NCI-H2029 (cell line): Measurements from ENCODE around the gene NDUFC2.
"Not testable (repeated sequence)": the region's sequence is repeated elsewhere in the genome, so short reads cannot be mapped to it uniquely, and the experiment has no call there.

Experiments used
- DNase-seq: peaks from one replicate; lab custom pipeline; 2025; lab: John Stamatoyannopoulos, UW

NDUFC2 gene

GRCh38 chr11:78030429-78031325, 49.0 kb downstream of the NDUFC2 start:
- DNase-seq: peak; percentile 98

GRCh38 chr11:78028423-78028822, 51.2 kb downstream of the NDUFC2 start:
- not testable (repeated sequence) for DNase-seq

- DNase-seq: no peak
Observed at GRCh38 chr11:78027759-78028158, 51.9 kb downstream of the NDUFC2 start.

DNA sequence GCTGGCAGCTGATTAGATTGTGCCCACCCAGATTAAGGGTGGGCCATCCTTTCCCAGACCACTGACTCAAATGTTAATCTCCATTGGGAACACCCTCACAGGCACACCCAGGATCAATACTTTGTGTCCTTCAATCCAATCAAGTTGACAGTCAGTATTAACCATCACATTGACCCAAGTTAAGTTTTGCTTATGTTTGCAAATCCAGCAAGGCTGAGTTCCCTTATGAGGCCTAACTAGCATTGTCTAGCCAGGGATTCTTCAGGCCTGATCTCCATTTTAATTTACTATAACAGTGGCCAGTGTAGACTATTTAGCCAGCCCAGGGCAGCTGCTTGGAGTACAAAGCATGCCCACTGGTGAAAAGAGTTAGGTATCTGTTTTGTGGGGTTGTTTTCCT, 54.3 kb downstream of the NDUFC2 start:
- DNase-seq: no peak

- no peak for DNase-seq
Observed at GRCh38 chr11:78023426-78023825, 56.2 kb downstream of the NDUFC2 start.

- DNase-seq: peak; percentile 66
Observed at GRCh38 chr11:78022397-78023396, 57.0 kb downstream of the NDUFC2 start, which contains the start of gene KCTD14. TSS of gene KCTD14 (minus strand) at chr11:78023276. CDS start at chr11:78023249, 27 bp downstream.

DNA sequence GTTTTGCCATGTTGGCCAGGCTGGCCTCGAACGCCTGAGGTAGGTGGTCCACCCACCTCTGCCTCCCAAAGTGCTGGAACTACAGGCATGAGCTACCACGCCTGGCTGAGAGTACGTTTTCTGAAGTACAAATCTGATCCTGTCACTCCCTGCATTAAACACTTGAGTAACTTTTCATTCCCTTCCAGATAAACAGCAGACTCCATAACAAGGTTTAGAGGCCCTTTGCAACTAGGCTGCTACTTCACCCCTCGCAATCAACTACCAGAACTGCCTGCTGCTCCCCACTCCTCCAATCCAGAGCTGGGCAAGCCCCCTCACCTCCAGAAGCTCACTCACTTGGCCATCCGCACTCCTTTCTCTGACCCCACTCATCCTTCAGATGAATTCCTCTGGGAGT, 58.1 kb downstream of the NDUFC2 start:
- no peak for DNase-seq

DNA sequence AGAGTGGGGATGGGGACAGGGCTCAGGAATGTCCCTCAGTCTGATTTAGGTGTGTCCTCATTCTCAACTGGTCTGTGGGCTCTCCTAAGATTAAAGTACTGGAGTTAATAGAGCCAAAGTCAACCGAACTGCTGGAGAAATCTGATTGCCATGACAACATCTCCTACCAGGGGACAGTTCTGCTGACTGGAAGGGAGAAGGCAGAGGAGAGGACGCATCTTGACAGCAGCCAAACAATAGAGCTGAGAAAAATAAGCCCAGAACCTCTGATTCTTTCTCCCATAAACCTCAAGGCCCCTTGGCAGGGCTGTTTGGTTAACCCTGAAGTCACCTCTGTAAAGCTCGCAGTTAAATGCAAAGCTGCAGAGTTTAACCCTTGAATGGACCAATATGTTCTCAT, 59.4 kb downstream of the NDUFC2 start:
- DNase-seq: no peak

DNA sequence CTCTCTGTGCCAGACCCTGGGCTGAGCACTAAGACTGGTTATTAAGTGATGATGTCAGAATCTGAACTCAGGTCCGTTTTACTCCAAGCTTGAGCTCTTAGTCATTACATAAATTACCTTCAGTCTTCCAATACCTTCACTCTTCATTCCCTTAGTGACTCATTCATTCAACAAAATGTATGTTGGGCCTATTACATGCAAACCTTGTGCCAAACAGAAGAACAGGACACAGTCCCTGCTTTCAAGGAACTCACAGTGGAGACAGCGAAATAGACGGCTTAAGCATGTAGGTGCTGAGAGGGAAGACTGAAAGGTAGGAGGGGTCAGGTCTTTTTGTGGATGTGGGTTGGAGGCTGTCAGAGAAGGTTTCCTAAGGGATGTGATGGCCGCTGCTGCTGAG, 59.9 kb downstream of the NDUFC2 start:
- no peak for DNase-seq
